Peyer's patch (tissue), 4 donors: Measurements from ENCODE around the gene P4HB.

Experiments
- POLR2A ChIP-seq, 2 donors: fragments of 450-650 bp; IDR thresholded peaks; one replicate each; pipeline ENCODE4 v1.5.1; 2017; ENCODE audit warnings: antibody characterized with exemption in 2 of 2, mild to moderate bottlenecking in 2 of 2, moderate library complexity in 2 of 2
- TF ChIP-seq, protein P1 (sequence below), 6 experiments: fragments of 450-650 bp in 4 of 6; fragments of 200-600 bp in 2 of 6; sonication (generic) in 1 of 6; IDR thresholded peaks; one replicate each; pipeline ENCODE4 v1.5.1; 2017 to 2019; ENCODE audit warnings: antibody characterized with exemption in 6 of 6, mild to moderate bottlenecking in 3 of 6, moderate library complexity in 1 of 6

DNA sequence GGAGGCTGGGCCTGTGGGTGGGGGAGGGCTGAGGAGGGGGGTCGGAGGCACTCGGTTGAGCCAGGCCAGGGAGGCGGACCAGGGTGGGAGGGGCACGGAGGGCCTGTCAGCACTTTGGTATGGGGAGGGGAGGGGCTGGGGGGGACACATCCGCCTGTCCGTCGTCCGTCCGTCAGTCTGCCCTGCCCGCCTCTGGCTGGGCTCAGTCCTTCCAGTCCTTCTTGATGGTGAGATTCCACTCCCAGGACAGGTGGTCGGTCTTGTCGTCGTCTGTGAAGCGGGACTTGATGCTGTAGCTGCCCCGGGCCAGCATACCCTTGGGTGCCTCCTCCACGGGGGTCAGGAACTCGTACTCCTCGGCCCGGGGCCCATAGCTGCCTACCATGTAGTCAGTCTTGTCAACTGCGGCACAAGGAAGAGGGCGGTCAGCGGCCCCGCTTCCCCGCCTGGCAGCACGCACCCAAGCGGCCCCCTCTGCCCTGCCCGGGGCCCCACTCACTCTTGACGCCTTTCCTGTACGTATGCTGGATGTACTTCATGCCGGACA is 8.4 kb upstream of the P4HB start:
- TF ChIP-seq, protein P1, sequence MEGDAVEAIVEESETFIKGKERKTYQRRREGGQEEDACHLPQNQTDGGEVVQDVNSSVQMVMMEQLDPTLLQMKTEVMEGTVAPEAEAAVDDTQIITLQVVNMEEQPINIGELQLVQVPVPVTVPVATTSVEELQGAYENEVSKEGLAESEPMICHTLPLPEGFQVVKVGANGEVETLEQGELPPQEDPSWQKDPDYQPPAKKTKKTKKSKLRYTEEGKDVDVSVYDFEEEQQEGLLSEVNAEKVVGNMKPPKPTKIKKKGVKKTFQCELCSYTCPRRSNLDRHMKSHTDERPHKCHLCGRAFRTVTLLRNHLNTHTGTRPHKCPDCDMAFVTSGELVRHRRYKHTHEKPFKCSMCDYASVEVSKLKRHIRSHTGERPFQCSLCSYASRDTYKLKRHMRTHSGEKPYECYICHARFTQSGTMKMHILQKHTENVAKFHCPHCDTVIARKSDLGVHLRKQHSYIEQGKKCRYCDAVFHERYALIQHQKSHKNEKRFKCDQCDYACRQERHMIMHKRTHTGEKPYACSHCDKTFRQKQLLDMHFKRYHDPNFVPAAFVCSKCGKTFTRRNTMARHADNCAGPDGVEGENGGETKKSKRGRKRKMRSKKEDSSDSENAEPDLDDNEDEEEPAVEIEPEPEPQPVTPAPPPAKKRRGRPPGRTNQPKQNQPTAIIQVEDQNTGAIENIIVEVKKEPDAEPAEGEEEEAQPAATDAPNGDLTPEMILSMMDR (IDR thresholded peaks at IDR 0.05) = no peak
- no peak for TF ChIP-seq POLR2A (IDR thresholded peaks at IDR 0.05)
